GM18907 (cell line): Measurements from ENCODE around the gene COL24A1.
"Not testable (repeated sequence)": the region's sequence is repeated elsewhere in the genome, so short reads cannot be mapped to it uniquely, and the experiment has no call there.

ENCODE experiments used
- ATAC-seq: cut with Tn5 transposase; IDR thresholded peaks from one replicate; pipeline ENCODE4 v1.9.1; 2021; ENCODE audit warnings: mild to moderate bottlenecking, moderate library complexity; ENCODE audit not compliant: unreplicated experiment

COL24A1 gene

DNA sequence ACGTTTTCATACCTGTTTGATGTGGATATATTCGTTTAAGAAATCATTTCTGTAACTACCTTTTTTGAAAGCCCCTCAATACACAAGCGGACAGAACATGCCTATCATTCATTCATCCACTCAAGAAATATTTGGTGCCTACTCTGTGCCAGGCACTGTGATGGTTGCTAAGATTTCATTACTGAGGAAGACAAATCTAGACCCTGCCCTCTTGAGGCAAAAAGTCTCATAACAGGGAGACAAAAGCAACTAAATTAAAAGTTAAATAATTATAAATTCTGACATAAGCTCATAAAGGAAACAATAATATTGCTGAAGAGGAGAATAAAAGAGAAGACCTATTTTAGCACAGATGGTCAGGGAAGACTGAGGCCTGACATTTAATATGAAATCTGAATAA, 244.8 kb downstream of the COL24A1 start:
- ATAC-seq, result no peak

GRCh38 chr1:85900921-85901320, 255.7 kb downstream of the COL24A1 start:
- no peak for ATAC-seq

DNA sequence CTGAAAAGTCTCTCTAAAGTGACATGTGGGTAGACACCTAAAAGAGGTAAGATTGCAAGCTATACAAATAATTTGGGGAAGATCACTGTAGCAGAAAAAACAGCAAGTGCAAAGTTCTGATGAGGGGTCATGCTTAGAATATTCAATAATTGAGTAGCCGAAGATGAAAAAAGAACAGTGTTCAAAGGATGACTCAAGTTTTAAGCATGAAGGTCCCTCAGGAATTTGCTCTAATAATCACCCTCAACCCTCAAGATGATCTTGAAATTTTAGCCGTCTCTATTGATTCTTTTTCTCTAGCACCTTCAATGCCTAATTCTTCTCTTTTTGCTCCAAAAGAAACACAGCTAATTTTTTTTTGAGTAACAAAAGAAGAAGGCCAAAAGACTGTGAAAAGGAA, 257.7 kb downstream of the COL24A1 start:
- ATAC-seq, result no peak

DNA sequence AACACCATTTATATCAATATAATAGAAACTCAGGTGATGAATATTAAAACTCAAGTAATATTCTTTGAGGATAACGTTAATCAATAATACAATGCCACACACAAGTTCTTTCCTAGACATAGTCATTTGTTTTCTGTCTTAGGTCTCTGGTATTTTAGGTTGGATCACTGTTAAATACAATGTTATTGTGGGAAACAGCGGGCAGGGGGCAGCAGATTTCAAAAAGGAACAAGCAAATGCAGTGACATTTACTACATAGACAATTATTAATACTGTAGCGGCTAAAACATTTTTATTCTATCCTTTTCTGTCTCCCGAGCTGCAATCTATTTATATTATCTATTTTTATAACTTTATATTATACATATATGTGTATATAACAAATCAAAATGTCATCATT, 261.9 kb downstream of the COL24A1 start:
- peak; percentile 73 for ATAC-seq

DNA sequence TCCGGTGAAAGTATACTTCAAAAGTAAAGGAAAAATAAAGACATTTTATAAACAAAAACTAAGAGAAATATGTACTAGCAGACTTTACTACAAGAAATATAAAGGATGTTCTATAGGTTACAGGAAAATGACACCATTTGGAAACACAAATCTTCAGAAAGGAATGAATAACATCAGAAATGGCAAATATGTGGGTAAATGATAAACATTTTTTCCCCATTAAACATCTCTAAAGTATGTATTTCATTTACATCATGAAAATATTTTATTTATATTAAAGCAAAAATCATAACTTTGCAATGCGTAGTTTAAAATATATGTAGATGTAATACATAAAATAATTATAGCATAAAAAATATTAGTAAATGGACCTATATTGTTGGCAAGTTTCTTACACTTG, 264.2 kb downstream of the COL24A1 start:
- ATAC-seq, result no peak

- ATAC-seq, result no peak
Measured at GRCh38 chr1:85889870-85890269, 266.7 kb downstream of the COL24A1 start.

DNA sequence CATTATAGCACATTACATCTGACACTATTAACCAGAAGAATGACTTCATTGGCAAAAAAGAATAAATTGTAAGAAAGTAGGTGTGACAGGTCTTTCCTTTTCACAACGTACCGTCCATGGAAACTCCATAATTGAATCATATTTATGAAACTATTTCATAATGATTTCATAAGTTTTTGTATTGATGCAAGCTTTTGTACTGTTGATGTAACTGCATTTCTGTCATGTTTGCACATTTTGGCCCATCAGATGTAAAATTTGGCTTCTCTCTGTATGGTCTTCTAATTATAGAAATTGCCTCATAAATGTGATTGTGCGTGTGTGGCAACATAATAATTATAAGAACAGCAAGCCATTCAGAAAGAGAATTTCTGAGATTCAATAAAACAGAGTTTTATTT, 267.7 kb downstream of the COL24A1 start:
- ATAC-seq, result no peak

DNA sequence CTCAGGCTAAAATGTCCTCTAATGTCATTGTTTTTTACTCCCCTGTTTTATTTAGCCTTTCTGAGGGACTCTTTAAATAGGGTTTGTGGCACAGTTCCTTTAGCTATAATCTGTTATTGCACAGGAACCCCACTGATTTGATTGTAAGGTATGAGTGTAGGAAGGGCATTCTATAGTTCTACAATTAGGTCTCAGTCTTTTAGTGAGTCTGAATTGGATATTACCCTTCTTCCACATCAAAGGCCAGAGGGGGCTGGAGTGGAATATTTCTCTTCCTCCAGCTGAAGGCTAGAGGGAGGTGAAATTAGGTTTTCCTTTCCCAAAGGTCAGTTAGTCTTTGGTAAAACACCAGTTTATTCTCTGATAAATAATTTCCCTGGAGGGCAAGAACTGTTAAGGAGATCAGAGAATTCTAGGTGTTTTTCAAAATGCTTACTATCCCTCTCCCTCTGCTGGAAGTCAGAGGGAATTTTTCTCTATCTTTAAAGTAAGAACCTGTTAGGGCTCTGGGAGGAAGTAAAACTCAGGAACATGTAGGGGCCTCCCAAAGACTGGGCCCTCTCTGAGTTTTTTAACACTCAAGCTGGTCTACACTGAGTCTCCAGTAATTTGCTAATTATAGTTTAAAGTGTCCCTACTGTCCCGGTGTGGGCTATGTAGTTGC, 272.1 kb downstream of the COL24A1 start:
- ATAC-seq, result no peak

DNA sequence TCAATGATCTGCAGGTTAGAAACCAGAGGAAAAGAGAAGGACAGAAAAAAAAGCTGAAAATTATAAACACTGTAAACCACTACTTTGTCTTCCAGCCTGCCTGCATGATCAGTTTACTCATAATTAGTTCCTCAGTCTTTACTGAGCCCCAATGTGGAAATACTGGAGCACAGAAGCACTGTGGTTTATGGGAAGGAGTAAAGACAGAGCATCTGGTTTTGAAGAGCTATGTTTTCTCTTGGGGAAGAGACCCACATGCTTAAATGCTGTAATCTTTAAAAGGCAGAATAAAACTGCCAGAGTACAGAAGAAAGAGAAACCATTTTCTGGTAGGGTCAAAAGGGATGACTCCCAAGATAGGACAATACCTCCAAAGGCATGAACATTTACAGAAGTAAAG, 289.4 kb downstream of the COL24A1 start:
- ATAC-seq, result no peak

DNA sequence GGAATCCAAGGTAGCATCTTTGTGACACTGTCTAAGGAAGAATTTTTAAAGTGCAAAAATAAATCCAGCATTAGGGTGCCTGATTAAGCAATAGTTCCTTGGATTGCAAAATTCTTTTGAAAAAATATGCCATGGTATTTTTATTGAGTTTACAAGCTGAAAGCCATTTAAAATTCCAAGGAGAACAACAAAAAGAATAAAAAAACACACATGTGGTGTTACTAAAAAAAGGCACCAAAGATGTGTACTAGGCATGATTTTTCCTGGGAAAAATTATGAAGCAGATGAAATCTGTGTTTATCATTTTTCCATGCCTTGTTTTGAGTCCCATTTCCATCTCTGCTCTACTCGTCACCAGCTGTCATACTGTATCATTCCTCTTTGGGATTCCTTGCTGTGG, 291.4 kb downstream of the COL24A1 start:
- ATAC-seq, result no peak

GRCh38 chr1:85864727-85865126, 291.8 kb downstream of the COL24A1 start:
- ATAC-seq, result no peak

GRCh38 chr1:85863639-85864038, 292.9 kb downstream of the COL24A1 start:
- not testable (repeated sequence) for ATAC-seq

DNA sequence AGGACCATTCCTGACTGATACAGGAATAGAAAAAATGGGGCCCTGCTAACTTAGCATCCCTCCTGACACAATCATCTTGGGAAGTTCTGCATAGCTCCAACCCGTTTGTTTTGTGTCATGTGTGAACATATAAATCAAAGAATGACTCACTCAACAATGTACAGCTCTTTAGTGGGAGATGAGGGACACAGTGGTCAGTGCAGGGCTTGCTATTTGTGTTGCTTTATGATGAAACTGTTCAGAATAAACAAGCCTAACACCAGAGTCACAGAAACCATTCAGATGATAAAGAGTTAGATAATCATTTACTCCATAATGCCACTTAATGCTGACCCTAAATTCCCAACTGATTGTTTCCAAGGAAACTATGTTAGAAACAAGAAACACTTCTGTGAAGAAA, 294.1 kb downstream of the COL24A1 start:
- ATAC-seq, result no peak

DNA sequence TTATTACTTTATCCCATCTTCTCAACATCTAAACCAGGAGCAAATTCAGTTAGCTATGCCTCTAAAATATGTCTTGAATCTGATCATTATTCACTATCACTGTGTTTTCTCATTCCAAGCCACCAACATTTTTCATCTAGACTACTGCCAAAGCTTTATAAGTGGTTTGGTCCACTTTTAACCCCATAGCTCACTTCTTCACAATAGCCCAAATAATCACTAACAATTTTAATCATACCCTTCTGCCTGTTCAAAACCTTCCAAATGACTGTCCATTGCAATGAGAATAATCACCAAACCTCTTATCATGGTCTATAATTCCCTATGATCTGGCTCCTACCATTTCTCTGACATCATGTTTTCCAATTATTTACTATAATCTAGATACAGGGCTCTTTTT, 298.6 kb downstream of the COL24A1 start:
- ATAC-seq, result no peak

GRCh38 chr1:85850238-85850637, 306.3 kb downstream of the COL24A1 start:
- ATAC-seq, result no peak

DNA sequence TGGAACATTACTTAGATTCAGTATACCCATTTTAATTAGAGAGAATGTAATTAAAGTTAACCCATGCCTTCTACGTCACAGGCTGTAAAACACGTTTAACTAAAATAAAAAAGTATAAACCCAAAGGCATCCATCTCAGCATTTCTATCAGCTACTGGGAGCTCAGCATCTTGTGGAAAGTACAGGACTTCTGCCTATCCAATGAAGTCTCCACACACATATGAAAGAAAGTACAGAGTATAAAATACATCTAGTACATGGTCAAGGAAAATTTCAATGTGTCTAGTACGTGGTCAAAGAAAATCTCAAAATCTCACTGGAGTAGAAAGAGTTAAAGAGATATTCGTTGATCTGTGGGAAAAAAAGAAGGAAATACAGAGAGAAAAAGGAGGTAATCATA, 306.9 kb downstream of the COL24A1 start:
- ATAC-seq, result no peak

- no peak for ATAC-seq
Measured at GRCh38 chr1:85847356-85847755, 309.2 kb downstream of the COL24A1 start.

DNA sequence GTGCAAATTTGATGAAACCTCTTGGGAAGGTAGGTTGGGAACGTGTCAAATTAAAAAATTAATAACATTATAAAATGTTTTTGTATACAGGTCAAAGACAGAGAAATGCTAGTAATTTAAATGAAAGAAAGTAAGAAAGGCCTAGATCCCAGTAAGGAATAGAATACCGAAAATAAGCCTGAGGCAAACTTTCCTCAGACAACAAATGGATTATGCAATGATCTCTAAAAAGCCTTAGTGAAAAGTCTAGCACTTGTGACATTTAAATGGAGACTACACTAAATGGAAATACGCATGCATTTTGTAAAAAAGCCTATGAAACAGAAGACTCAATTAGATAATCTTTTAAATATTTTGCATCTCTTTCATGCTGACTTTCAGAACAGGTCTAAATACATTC, 309.9 kb downstream of the COL24A1 start:
- no peak for ATAC-seq

DNA sequence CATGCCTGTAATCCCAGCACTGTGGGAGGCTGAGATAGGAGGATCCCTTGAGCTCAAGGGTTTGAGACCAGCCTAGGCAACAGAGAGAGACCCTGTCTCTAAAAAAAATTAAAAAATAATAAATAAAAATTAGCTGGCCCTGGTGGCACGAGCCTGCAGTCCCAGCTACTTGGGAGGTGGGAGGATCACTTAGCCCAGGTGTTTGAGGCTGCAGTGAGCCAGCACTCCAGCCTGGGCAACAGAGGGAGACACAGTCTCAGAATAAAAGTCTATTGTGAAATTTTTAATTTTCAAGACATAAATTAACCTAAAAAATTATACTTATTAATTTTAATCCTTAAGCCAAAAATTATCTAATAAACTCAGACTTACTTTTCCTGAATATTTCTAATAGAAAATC, 317.1 kb downstream of the COL24A1 start:
- ATAC-seq, result no peak

GRCh38 chr1:85838238-85838637, 318.3 kb downstream of the COL24A1 start:
- peak; percentile 87 for ATAC-seq

- ATAC-seq, result no peak
Measured at GRCh38 chr1:85836736-85837135, 319.8 kb downstream of the COL24A1 start.

DNA sequence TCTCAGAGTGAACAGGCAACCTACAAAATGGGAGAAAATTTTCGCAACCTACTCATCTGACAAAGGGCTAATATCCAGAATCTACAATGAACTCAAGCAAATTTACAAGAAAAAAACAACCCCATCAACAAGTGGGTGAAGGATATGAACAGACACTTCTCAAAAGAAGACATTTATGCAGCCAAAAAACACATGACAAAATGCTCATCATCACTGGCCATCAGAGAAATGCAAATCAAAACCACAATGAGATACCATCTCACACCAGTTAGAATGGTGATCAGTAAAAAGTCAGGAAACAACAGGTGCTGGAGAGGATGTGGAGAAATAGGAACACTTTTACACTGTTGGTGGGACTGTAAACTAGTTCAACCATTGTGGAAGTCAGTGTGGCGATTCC, 323.4 kb downstream of the COL24A1 start:
- ATAC-seq, result not testable (repeated sequence)

DNA sequence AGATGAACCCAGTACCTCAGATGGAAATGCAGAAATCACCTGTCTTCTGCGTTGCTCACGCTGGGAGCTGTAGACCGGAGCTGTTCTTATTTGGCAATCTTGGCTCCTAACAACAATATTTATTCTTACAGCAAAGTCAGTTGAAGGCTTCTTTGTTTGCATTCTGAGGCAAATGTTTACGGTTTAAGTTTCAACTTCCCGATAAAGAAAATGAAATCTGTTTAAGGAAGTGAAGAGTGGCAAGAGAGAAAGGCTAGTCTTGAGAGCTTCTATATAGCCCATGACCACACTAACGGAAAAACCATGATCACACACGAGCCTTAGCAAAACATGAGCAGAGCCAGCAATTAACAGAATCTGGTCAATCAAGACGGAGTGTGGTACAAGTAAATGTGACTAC, 325.7 kb downstream of the COL24A1 start:
- ATAC-seq, result no peak
